HepG2 (cell line): ENCODE measurements around the gene CEBPE. TPM values are rescaled to one million over a fixed set of nuclear protein-coding genes. Genes with fewer than 3 reads are reported as not detected.

Experiments
- NPAS2 ChIP-seq: sonication (generic); formaldehyde crosslinking; IDR thresholded peaks from 2 replicates; pipeline ENCODE4 v1.8.0; 2022; ENCODE audit warnings: mild to moderate bottlenecking, missing genetic modification reagents, borderline replicate concordance
- PAX8 ChIP-seq: sonication (generic); formaldehyde crosslinking; IDR thresholded peaks from 2 replicates; pipeline ENCODE4 v1.8.0; 2022; ENCODE audit warnings: mild to moderate bottlenecking, missing genetic modification reagents, borderline replicate concordance
- POLR2A ChIP-seq, 2 experiments: IDR thresholded peaks; 2 replicates each; pipeline ENCODE4 v1.6.1; 2011; ENCODE audit warnings: low read depth in 2 of 2, low read length in 2 of 2, mild to moderate bottlenecking in 1 of 2, moderate library complexity in 1 of 2; ENCODE audit not compliant: insufficient read depth in 1 of 2
- RXRB ChIP-seq: IDR thresholded peaks from 2 replicates; pipeline ENCODE4 v1.6.1; 2016; ENCODE audit warnings: borderline replicate concordance, missing genetic modification reagents, missing compliant biosample characterization
- ZBTB1 ChIP-seq: sonication (generic); formaldehyde crosslinking; IDR thresholded peaks from 2 replicates; pipeline ENCODE4 v1.4.0; 2020; ENCODE audit warnings: missing genetic modification reagents, borderline replicate concordance
- ZBTB2 ChIP-seq: sonication (generic); formaldehyde crosslinking; IDR thresholded peaks from 2 replicates; pipeline ENCODE4 v1.8.0; 2022; ENCODE audit warnings: low read depth, missing genetic modification reagents
- ZNF224 ChIP-seq: sonication (generic); formaldehyde crosslinking; IDR thresholded peaks from 2 replicates; pipeline ENCODE4 v1.5.0; 2020; ENCODE audit warnings: mild to moderate bottlenecking, missing genetic modification reagents
- ZNF225 ChIP-seq: sonication (generic); formaldehyde crosslinking; IDR thresholded peaks from 2 replicates; pipeline ENCODE4 v1.4.0; 2020; ENCODE audit warnings: mild to moderate bottlenecking, missing genetic modification reagents
- ZNF883 ChIP-seq: sonication (generic); formaldehyde crosslinking; IDR thresholded peaks from 2 replicates; pipeline ENCODE4 v1.5.1; 2020; ENCODE audit warnings: mild to moderate bottlenecking, missing genetic modification reagents; ENCODE audit errors: not compliant biosample characterization
- ZXDC ChIP-seq: sonication (generic); formaldehyde crosslinking; IDR thresholded peaks from 2 replicates; pipeline ENCODE4 v1.5.0; 2020; ENCODE audit warnings: mild to moderate bottlenecking, missing genetic modification reagents
- polyA plus RNA-seq, 8 experiments: library from polyadenylated mRNA; depleted of rRNA in 3 of 8; stranded (reverse) in 7 of 8; unstranded in 1 of 8; fragments of >200 nt; fragmentation: Illumina TruSeq in 4 of 8; extraction: Trizol in 4 of 8; gene quantifications; 2 replicates each; pipeline versions ENCODE4 v1.2.1 to v1.2.3, GENCODE V29; 2011 to 2016; ENCODE audit warnings: low read depth in 4 of 8, missing spikeins in 1 of 8, mixed read lengths in 1 of 8; ENCODE audit not compliant: insufficient read depth in 1 of 8
- total RNA-seq, 5 experiments: library from RNA; depleted of rRNA; stranded (reverse); fragments of >200 nt; fragmentation: Illumina TruSeq; extraction: Trizol; gene quantifications; 2 replicates each; pipeline ENCODE4 v1.2.3, GENCODE V29; 2016; ENCODE audit warnings: low read depth in 1 of 5

The CEBPE gene
- total and polyA plus RNA-seq, 2 of the 13 experiments (the other 11 are each of a cell fraction or from before 2014, with no cell fraction given) = 0.09 to 0.11 TPM

GRCh38 chr14:23153851-23154796 lies 35.1 kb upstream of the CEBPE start (continued):
- TF ChIP-seq PAX8 (CRISPR knock-in tag) (no peak), NPAS2 (CRISPR knock-in tag) (no peak), RXRB (CRISPR knock-in tag) (no peak), ZNF883 (no peak), ZXDC (CRISPR knock-in tag) (no peak), ZNF224 (no peak), ZBTB1 (CRISPR knock-in tag) (no peak), ZNF225 (peak; percentile 59; the same call in 1 of the 2 replicates), ZBTB2 (CRISPR knock-in tag) (no peak), POLR2A (IDR thresholded peaks at IDR 0.05; ENCODE audit: insufficient read depth in 1 of 2, low read depth in 2 of 2, low read length in 2 of 2) (no peak)
- TF ChIP-seq, all 625 proteins: peak for 15
